Mesenchymal stem cell (in vitro differentiated cells and primary cell): Measurements from ENCODE around the gene ZNF304.

Source experiments
- DNase-seq: peaks from one replicate; pipeline ENCODE4 v3.0.0-alpha.2; 2013
- H2AFZ ChIP-seq: one replicate; pipeline ENCODE4 v1.6.1; 2013; ENCODE audit warnings: low read depth, mild to moderate bottlenecking, control low read depth, inconsistent platforms, low read length, moderate library complexity
- H2AK5ac ChIP-seq: 2 replicates; pipeline ENCODE4 v1.6.1; 2013; ENCODE audit warnings: low read length, moderate library complexity, mild to moderate bottlenecking, inconsistent platforms; ENCODE audit not compliant: severe bottlenecking
- H2BK120ac ChIP-seq: one replicate; pipeline ENCODE4 v1.6.1; 2013; ENCODE audit warnings: low read depth, mild to moderate bottlenecking, inconsistent platforms, low read length, moderate library complexity
- H2BK12ac ChIP-seq, 2 experiments: one replicate each; pipeline ENCODE4 v1.6.1; 2013; ENCODE audit warnings: inconsistent platforms in 2 of 2, low read length in 2 of 2, mild to moderate bottlenecking in 2 of 2, moderate library complexity in 2 of 2, control low read depth in 1 of 2
- H2BK15ac ChIP-seq: one replicate; pipeline ENCODE4 v1.6.1; 2013; ENCODE audit warnings: mild to moderate bottlenecking, low read depth, inconsistent platforms; ENCODE audit not compliant: poor library complexity, severe bottlenecking
- H2BK5ac ChIP-seq: 2 replicates; pipeline ENCODE4 v1.6.1; 2013; ENCODE audit warnings: low read depth, mild to moderate bottlenecking, low read length, control low read depth, inconsistent platforms; ENCODE audit not compliant: poor library complexity, severe bottlenecking
- H3K14ac ChIP-seq, 2 experiments: one replicate each; pipeline ENCODE4 v1.6.1; 2013; ENCODE audit warnings: inconsistent platforms in 2 of 2, low read length in 2 of 2, control low read depth in 1 of 2, mild to moderate bottlenecking in 1 of 2, moderate library complexity in 1 of 2
- H3K18ac ChIP-seq, 2 experiments: one replicate each; pipeline ENCODE4 v1.6.1; 2013; ENCODE audit warnings: inconsistent platforms in 2 of 2, low read length in 2 of 2, control low read depth in 1 of 2, low read depth in 1 of 2, mild to moderate bottlenecking in 1 of 2
- H3K23ac ChIP-seq, 2 experiments: one replicate each; pipeline ENCODE4 v1.6.1; 2013; ENCODE audit warnings: inconsistent platforms in 2 of 2, low read length in 2 of 2, mild to moderate bottlenecking in 2 of 2, moderate library complexity in 2 of 2, control low read depth in 1 of 2
- H3K27ac ChIP-seq: 2 replicates; pipeline ENCODE4 v1.5.1; 2013; ENCODE audit warnings: mild to moderate bottlenecking, moderate library complexity, low read length, control low read depth, inconsistent platforms; ENCODE audit not compliant: poor library complexity, severe bottlenecking
- H3K27me3 ChIP-seq, 2 experiments: 2 replicates each; pipeline versions ENCODE4 v1.6.1 to v1.7.0; 2013; ENCODE audit warnings: low read length in 2 of 2, mild to moderate bottlenecking in 2 of 2, moderate library complexity in 2 of 2, control low read depth in 1 of 2, inconsistent platforms in 1 of 2; ENCODE audit not compliant: control insufficient read depth in 1 of 2, insufficient read depth in 1 of 2
- H3K36me3 ChIP-seq, 2 experiments: 2 replicates each; pipeline versions ENCODE4 v1.6.1 to v1.7.0; 2013; ENCODE audit warnings: low read length in 2 of 2, control low read depth in 1 of 2, inconsistent platforms in 1 of 2, low read depth in 1 of 2, mild to moderate bottlenecking in 1 of 2; ENCODE audit not compliant: insufficient read depth in 2 of 2, control insufficient read depth in 1 of 2
- H3K4ac ChIP-seq, 2 experiments: one replicate each; pipeline ENCODE4 v1.6.1; 2013; ENCODE audit warnings: inconsistent platforms in 2 of 2, low read length in 2 of 2, mild to moderate bottlenecking in 2 of 2, moderate library complexity in 2 of 2, control low read depth in 1 of 2, low read depth in 1 of 2
- H3K4me1 ChIP-seq: 2 replicates; pipeline ENCODE4 v1.6.1; 2013; ENCODE audit warnings: low read depth, low read length, control low read depth; ENCODE audit not compliant: control insufficient read depth, insufficient read depth
- H3K4me2 ChIP-seq: 2 replicates; pipeline ENCODE4 v1.6.1; 2013; ENCODE audit warnings: low read length, mild to moderate bottlenecking, inconsistent platforms; ENCODE audit not compliant: poor library complexity, severe bottlenecking
- H3K4me3 ChIP-seq, 2 experiments: 2 replicates each; pipeline versions ENCODE4 v1.5.1 to v1.7.0; 2013; ENCODE audit warnings: low read length in 2 of 2, mild to moderate bottlenecking in 2 of 2, control low read depth in 1 of 2, low read depth in 1 of 2; ENCODE audit not compliant: insufficient read depth in 1 of 2
- H3K79me1 ChIP-seq: replicated peaks from 2 replicates; pipeline ENCODE4 v1.6.1; 2013; ENCODE audit warnings: mild to moderate bottlenecking, control low read depth, low read length, inconsistent platforms; ENCODE audit not compliant: poor library complexity, severe bottlenecking
- H3K9ac ChIP-seq: 2 replicates; pipeline ENCODE4 v1.7.0; 2013; ENCODE audit warnings: mild to moderate bottlenecking, low read length, moderate library complexity
- H3K9me3 ChIP-seq: 2 replicates; pipeline ENCODE4 v1.7.0; 2013; ENCODE audit warnings: mild to moderate bottlenecking, low read length; ENCODE audit not compliant: control insufficient read depth
- H4K8ac ChIP-seq: one replicate; pipeline ENCODE4 v1.6.1; 2013; ENCODE audit warnings: inconsistent platforms, mild to moderate bottlenecking, low read length, moderate library complexity
- H4K91ac ChIP-seq: one replicate; pipeline ENCODE4 v1.6.1; 2013; ENCODE audit warnings: mild to moderate bottlenecking, low read length, inconsistent platforms
- WGBS: methylation state at CpG from one replicate; pipeline ENCODE4 v1.1.7; 2013; ENCODE audit warnings: mixed read lengths; 5-methylcytosine and 5-hydroxymethylcytosine counted together

ZNF304 gene

DNA sequence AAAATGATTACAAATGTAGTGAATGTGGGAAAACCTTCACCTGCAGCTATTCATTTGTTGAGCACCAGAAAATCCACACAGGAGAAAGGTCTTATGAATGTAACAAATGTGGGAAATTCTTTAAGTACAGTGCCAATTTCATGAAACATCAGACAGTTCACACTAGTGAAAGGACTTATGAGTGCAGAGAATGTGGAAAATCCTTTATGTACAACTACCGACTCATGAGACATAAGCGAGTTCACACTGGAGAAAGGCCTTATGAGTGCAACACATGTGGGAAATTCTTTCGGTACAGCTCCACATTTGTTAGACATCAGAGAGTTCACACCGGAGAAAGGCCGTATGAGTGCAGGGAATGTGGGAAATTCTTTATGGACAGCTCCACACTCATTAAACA lies 47.8 kb downstream of the ZNF304 start:
- Histone ChIP-seq H3K79me1 (peaks cover 43% of the 10 kb centered on the region), H3K4ac (no peak overlapping the region), H2BK5ac (no peak overlapping the region), H3K4me2 (no peak overlapping the region), H2BK120ac (no peak overlapping the region), H2AFZ (no peak overlapping the region), H2BK15ac (no peak overlapping the region), H3K23ac (no peak overlapping the region), H3K14ac (no peak overlapping the region), H4K91ac (no peak overlapping the region), H3K36me3 (peaks cover 44 to 62% of the 10 kb centered on the region in 2 experiments), H4K8ac (no peak overlapping the region), H2BK12ac (no peak overlapping the region), H3K18ac (no peak overlapping the region), H3K27ac (no peak overlapping the region), H3K4me3 (peak overlapping the region in 1 of 2 experiments; percentile 35), H2AK5ac (no peak overlapping the region), H3K4me1 (no peaks in the 10 kb centered on the region), H3K27me3 (no peaks in the 10 kb centered on the region), H3K9ac (no peak overlapping the region), H3K9me3 (peaks cover 42% of the 10 kb centered on the region)
- 100% methylated on average over 5 of the region's 5 CpGs for WGBS
- DNase-seq = no peak

DNA sequence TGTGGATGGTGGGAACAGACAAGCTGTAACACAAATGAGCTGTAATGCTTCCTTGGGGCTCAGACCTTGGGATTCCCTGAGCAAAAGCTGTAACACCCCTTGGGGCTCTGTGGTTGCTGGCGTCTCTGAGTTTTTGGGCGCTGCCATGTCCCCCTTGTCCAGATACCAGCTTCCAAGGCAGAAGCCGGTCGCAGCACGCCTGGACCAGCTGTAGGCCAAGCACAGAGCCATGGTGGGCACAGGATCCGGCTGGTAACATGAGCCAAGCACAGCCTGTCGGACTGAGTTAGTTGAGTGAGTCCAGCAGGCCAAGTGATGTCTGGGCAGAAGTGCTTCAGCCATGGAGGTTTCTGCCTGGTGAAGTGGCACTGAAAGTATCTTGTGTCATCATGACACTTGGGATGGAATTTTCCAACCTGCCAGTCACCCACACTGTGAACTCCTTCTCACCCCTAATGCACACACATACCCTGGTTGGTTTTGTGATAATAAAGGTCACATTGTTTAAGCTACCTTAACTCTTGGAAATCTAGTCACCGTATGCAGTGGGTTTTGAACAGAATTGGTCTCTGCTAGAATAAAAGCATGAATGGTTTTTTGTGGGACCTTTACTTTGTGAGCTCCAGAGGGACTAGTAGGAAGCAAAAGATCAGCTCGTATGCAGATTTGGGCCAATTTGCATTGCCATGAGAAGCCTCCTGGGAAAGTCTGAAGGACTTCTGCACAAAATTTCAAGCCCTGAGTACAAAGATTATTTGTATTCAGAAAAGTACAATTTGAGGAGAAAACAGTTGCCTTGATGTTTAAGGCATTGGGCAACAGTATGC lies 52.9 kb downstream of the ZNF304 start:
- peaks cover 10 to 18% of the 10 kb centered on the region in 2 experiments for H3K36me3 ChIP-seq
- no peak overlapping the region for H3K18ac ChIP-seq
- no peak overlapping the region for H3K4me3 ChIP-seq
- H3K9me3 ChIP-seq = peaks cover 19% of the 10 kb centered on the region
- no peak overlapping the region for H2BK15ac ChIP-seq
- no peak overlapping the region for H2AK5ac ChIP-seq
- no peak overlapping the region for H4K8ac ChIP-seq
- no peak overlapping the region for H3K9ac ChIP-seq
- H2BK12ac ChIP-seq = no peak overlapping the region
- H2AFZ ChIP-seq = no peak overlapping the region
- H2BK120ac ChIP-seq = no peak overlapping the region
- H3K4ac ChIP-seq = no peak overlapping the region
- H3K23ac ChIP-seq = no peak overlapping the region
- no peak overlapping the region for H3K4me2 ChIP-seq
- H2BK5ac ChIP-seq = no peak overlapping the region
- H3K79me1 ChIP-seq = peaks cover 16% of the 10 kb centered on the region
- no peak overlapping the region for H4K91ac ChIP-seq
- H3K27me3 ChIP-seq = no peaks in the 10 kb centered on the region
- no peak for DNase-seq
- WGBS = 92% methylated on average over 9 of the region's 9 CpGs
- no peak overlapping the region for H3K14ac ChIP-seq
- H3K27ac ChIP-seq = no peak overlapping the region
- H3K4me1 ChIP-seq = peaks cover 3% of the 10 kb centered on the region

DNA sequence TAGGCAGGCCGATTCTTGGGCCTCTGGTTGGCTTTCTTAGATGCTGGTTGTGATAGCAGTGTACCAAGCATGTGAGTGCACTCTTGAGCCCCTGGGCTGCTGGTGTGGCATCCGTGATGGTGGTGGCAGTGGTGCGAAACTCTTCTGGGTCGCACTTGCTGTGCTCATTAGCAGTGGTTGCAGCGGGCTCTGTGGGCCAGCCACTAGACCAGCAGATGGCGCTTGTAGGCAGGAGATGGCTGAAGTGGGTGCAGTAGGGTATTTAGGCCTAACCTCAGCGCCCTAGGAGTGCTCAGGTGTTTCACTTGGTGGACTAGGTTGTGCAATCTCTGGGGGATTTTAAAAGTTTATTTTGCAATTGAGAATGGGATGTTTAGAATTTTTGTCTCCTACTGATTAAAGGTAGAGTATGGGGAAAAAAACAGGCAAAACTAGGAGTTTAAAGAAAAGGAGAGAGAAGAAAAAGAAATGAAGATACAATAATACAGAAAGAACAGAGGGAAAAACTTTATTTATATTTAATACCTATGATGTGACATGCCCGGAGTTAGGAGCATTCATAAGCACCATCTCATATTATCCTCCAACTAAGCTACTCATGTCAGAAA lies 55.5 kb downstream of the ZNF304 start:
- Histone ChIP-seq H3K4ac (no peak overlapping the region), H3K36me3 (peaks cover 0 to 6% of the 10 kb centered on the region in 2 experiments), H3K14ac (no peak overlapping the region), H4K8ac (peak overlapping the region; percentile 25), H2BK12ac (peak overlapping the region in 1 of 2 experiments; percentile 11), H3K27me3 (no peaks in the 10 kb centered on the region), H3K4me3 (no peak overlapping the region), H2BK15ac (no peak overlapping the region), H3K23ac (no peak overlapping the region), H3K4me2 (no peak overlapping the region), H3K9ac (no peak overlapping the region), H3K27ac (no peak overlapping the region), H3K18ac (no peak overlapping the region), H2AK5ac (no peak overlapping the region), H3K4me1 (peaks cover 3% of the 10 kb centered on the region), H3K79me1 (peaks cover 13% of the 10 kb centered on the region), H2BK120ac (no peak overlapping the region), H3K9me3 (peaks cover 7% of the 10 kb centered on the region), H2BK5ac (no peak overlapping the region), H4K91ac (no peak overlapping the region), H2AFZ (peak overlapping the region; percentile 83)
- 14% methylated on average over 7 of the region's 8 CpGs for WGBS
- peak; percentile 60 for DNase-seq
